HG03469 (cell line): ENCODE measurements around the gene RAPGEF5.

Experiments used
- ATAC-seq: cut with Tn5 transposase; IDR thresholded peaks from one replicate; pipeline ENCODE4 v1.9.1; 2021; ENCODE audit warnings: mild to moderate bottlenecking, moderate library complexity, moderate number of reproducible peaks; ENCODE audit not compliant: unreplicated experiment

RAPGEF5 gene

DNA sequence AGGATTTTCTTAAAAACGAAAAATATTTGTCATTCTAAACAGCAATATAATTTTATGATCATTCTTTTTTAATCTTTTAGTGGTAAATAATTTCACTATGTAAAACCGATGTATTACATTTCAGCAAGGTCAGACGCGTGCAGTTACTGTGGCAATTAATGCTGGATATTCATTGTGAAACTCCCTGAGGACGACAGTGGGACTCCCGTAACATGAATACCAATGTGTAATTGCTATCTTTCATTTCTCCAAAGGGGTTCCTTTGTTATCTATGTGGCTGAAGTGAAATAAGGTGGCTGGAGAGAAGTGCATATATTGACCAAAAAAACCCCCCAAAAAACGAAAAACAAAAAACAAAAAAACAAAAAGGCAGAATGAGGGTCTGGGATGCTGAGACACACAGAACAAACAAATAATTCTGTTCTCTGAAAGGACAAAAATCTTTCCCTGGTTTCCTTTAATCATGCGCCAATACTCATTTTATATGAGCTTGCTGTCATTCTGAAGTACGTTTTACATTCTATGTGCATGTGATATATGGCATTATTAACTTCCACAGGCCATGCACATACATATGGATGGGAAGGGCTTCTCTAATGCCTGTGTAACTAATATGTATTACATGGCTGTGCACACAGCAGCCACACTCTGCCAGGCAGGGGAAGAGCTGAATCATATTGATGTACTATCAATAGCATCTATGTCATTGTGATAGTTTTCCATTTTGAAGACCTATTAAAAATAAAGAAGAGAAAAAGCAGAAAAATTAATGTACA, 161.4 kb downstream of the RAPGEF5 start:
- ATAC-seq = no peak

DNA sequence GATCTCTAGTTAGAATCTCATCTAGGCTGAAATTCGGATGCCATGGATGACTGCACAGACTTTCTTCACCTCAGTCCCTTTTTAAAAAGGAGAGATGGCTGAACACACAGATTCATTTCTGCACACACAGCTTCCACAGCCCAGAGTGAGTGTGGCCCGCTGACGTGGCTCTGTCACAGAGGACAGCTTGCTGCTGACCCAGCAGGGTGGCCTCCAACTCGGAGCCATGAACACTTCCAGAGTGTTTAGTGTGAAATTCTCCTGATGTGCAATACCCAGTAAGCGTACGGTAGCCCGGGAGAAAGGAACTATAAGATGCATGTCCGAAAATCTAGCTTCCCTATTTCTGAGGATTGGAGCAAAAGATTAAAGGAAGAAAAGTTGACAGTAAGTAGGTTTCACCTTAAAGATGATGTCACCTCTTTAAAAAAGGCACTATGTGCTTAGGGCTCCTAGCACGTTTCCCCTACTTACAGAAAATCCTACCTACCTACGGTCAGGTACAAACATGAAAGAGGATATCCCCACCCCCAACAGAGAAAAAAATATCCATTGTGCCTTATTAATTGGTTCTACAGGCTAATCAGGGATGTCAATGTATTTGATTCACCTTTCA, 162.2 kb downstream of the RAPGEF5 start:
- no peak for ATAC-seq

DNA sequence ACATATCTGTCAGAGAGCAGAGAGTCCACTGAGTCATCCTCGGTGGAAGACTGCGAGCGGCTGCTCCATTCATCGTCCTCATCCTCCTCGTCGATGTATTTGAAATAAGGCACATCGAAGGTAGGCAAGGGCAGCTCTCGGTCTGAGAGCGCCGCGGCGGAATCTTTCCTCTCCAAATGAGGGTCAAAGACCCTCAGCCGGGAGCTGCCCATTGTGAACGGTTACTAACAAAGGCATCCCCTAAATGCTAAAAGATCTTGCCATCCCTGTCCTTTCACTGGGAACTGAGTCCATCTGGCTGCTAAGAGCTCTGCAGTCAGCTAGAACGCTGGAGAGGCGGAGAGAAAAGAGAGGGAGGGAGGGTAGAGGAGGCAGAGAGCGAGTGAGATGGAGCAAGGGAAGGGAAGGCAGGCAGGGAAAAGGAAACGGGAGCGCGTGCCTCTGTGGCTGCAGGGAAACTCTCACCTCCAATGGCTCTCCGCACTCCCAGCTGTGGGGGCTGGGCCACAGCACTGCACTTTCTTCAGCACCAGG, 163.4 kb downstream of the RAPGEF5 start:
- no peak for ATAC-seq

DNA sequence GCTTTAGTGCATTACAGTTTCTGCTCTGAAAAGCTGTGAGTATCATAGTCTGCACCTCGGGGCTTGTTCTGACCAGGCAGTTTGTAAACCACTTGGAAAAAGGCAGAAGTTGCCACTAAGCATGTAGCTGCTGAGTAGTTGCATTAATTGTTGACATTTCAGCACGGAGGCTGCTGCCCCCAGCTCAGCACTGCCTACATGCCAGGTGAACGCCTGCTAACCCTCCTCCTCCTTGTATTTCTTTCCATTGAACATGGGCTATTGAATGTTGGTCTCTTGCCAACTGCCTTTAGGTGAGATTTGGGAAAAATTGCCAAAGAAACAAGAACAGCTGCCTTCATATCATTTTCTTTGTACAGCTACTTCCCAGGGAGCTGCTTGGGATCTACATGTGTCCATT, 164.2 kb downstream of the RAPGEF5 start:
- no peak for ATAC-seq

DNA sequence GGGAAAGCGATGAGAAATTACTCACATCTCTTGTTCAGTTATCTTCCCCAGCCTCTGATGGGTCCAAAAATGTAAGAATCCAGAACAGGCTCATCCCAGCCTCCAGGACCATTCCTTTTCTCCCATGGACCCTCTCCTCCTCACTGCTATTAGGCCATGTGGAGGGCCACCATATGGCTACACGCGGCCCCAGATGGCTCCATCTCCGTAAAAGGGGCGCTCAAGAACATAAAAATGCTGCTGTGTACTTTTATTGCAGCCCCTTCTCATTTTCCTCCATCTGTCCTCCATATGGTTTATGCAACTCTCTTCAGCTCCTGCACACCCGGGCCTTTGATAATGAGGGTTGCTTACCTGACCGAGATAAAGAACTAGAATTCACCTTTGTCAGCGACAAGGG, 166.2 kb downstream of the RAPGEF5 start:
- no peak for ATAC-seq

DNA sequence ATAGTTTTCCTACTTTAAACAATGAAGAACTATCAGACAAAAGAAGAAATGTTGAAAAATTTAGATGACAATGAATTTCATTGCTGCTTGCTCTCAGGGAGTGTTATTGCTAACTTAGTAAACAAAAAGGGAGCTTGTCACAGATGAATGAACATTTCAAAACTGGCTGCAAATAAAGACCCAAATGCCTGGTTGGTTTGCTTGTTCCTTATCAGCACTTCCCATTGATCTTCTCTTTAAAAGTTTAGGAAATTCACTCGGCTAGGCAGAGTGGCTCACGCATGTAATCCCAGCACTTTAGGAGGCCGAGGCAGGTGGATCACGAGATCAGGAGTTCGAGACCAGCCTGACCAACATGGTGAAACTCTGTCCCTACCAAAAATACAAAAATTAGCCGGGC, 167.2 kb downstream of the RAPGEF5 start:
- ATAC-seq = no peak

DNA sequence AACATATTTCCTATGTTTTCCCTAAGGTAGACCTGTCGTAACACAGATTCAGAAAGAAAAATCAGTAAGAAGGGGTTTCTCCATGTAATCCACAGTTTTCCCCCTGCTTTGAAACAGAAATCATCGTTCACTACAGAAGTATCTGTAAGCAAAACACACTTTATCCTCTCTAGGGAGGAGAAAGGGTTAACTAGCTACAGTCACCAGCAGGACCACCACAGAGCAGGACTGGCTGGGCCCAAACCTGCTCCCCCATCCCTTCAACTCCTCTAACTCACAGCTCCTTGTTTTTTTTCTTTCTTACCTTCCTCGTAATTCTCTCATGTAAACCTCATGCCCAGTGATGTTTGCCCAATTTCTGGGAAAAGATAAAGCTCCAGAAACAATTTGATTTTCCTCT, 167.7 kb downstream of the RAPGEF5 start:
- no peak for ATAC-seq

- no peak for ATAC-seq
These were observed 169.1 kb downstream of the RAPGEF5 start for GRCh38 chr7:22187691-22188348.

DNA sequence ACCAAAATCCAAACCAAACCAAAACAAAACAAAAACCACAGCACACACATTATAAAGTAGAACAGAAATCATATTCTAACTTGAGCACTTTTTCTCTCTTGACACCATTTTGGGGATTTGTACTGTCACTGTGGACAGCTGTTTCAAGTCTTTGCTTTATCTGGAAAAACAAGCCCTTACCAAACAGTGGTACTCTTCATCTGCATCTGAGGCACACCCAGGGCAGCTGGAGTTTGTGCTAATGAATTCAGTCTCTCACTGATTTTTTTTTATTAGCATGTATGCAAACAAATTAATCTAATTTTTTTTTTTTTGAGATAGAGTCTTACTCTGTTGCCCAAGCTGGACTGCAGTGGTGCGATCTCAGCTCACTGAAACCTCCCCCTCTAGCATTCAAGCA, 171.4 kb downstream of the RAPGEF5 start:
- no peak for ATAC-seq

GRCh38 chr7:22184549-22185199, 172.3 kb downstream of the RAPGEF5 start:
- no peak for ATAC-seq

DNA sequence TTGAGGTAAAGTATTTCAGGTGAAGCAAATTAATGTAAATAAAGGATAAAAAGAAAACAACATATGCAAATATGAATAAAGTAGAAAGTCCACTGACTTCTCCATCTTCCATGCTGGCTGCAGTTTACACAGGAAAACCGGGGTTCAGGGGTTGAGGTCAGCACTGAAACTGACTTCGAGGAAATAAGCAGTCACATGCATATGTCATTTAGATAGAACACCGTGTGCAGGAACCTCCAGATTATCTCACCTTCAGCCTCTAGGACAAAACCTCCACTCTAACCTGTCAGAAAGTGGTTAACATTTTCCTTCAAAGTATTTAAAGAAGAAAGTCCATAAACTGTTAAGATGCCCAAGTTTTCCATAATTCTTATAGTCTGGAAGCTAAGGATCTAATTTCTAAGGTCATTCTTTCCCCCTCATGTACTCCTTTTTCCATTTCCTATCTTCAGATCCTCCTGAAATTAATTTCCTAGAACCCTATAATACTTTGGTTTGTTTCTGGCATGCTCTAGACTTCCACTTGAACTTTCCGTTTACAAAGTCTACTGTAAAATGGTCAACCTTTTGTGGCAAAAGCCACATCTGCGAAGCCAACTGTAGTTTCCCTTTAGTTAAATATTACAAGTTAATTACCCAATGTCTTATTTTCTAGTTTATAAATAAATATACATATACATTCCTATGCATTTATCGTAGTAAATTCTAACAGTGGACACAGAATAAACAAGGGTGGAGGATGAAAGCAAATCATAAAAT, 173.3 kb downstream of the RAPGEF5 start:
- no peak for ATAC-seq

- no peak for ATAC-seq
These were observed 174.8 kb downstream of the RAPGEF5 start for GRCh38 chr7:22182149-22182548.

DNA sequence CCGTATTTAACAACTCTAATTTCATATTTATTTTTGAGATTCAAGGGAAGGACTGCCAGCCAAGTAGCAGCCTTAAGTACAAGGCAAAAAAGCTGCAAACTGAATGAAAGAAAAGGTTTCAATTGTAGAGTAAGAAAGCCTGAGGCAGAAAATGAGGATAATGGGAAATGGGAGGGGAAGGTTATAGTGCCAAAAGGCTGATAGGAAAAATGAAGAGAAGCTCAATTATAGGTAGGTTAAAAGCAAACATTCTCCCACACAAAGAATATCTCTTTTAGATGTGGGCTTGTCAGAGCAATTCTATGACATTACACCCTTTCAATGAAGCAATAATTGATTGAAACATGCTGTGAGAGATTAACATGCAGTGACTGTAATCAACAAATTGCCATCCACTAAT, 175.3 kb downstream of the RAPGEF5 start:
- no peak for ATAC-seq

- no peak for ATAC-seq
These were observed 177.5 kb downstream of the RAPGEF5 start for GRCh38 chr7:22179442-22179879.

DNA sequence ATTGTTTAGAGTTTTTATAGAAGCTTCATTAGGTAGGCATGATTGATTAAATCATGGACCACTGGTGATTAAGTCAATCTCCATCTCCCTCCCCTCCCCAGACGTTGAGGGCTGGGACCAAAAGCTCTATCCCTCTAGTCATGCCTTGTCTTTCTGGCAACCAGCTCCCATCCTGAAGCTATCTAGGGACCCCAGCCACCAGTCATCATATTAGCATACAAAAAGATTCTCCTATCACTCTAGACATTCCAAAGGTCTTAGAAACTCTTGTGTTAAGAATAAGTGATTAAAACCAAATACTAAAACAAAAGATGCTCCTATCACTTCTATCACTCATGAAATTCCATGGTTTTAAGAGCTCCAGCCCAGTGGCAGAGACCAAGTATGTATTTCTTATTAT, 178.2 kb downstream of the RAPGEF5 start:
- ATAC-seq = no peak

GRCh38 chr7:22176791-22177412, 180.1 kb downstream of the RAPGEF5 start:
- no peak for ATAC-seq

DNA sequence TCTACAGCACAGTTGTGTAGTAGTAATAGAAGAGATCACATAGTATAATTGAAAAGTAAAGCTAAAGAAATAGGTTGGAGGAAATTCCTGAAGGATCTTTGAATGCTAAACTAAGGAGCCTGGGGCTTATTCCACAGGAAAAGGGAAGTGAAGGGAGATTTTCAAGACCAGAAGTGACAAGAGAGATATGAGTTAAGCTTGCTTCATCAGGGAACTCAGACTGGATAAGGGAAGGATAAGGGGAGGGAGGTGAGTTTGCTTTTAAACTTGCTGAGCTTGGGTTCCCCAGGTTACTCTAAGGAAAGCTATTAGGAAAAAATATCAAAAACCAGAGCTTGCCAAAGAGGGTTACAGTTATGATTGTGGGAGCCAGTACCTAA, 182.4 kb downstream of the RAPGEF5 start:
- no peak for ATAC-seq

GRCh38 chr7:22173685-22174573, 183.0 kb downstream of the RAPGEF5 start:
- peak; percentile 96 for ATAC-seq

GRCh38 chr7:22168129-22168634, 188.8 kb downstream of the RAPGEF5 start:
- no peak for ATAC-seq
